Endothelial cell of umbilical vein (primary cell): Measurements from ENCODE around the gene GALNT1. TPM values are rescaled to one million over a fixed set of nuclear protein-coding genes. Genes with fewer than 3 reads are reported as not detected.

Source experiments
- BruUV-seq: library from RNA; stranded (reverse); fragments of 400-500 nt; replicated peaks from 2 replicates; lab custom pipeline; 2021; lab: Mats Ljungman, UMichigan
- CTCF ChIA-PET: fragments of 300-600, 350-600 bp; sonication (Branson Sonifier 250); formaldehyde crosslinking; loops from one replicate; lab custom pipeline; 2021; ENCODE audit warnings: antibody characterized with exemption, inconsistent platforms; lab: Charles Lee
- POLR2A ChIA-PET: fragments of 300-600, 350-600 bp; sonication (Branson Sonifier 250); formaldehyde crosslinking; loops from one replicate; lab custom pipeline; 2021; ENCODE audit warnings: antibody characterized with exemption, inconsistent platforms; lab: Charles Lee
- DNase-seq: peaks from one replicate; pipeline ENCODE4 v3.0.0-alpha.2; 2011; ENCODE audit warnings: low read depth, low spot score
- FAIRE-seq: peaks from 2 replicates; lab custom pipeline; 2011; peaks lifted over from hg19 to GRCh38; lab: Jason Lieb, UNC
- H2AFZ ChIP-seq: 2 replicates; pipeline ENCODE4 v1.6.0; 2012; ENCODE audit warnings: low read depth, low read length, control low read depth, inconsistent platforms
- H3K27ac ChIP-seq: 2 replicates; pipeline ENCODE4 v1.5.1; 2011; ENCODE audit warnings: low read depth, mild to moderate bottlenecking, control low read depth, low read length, moderate library complexity; ENCODE audit not compliant: insufficient read depth
- H3K27me3 ChIP-seq, 2 experiments: 2 replicates each; pipeline versions ENCODE4 v1.6.0 to v1.6.1; 2011; ENCODE audit warnings: low read length in 2 of 2, mixed read lengths in 1 of 2; ENCODE audit not compliant: control insufficient read depth in 2 of 2, insufficient read depth in 2 of 2
- H3K36me3 ChIP-seq, 2 experiments: 2 replicates in 1 of 2; 3 replicates in 1 of 2; pipeline ENCODE4 v1.5.1; 2011; ENCODE audit warnings: low read length in 2 of 2, mild to moderate bottlenecking in 1 of 2, moderate library complexity in 1 of 2; ENCODE audit not compliant: control insufficient read depth in 2 of 2, insufficient read depth in 2 of 2; ENCODE audit errors: extremely low read depth in 1 of 2
- H3K4me1 ChIP-seq: 3 replicates; pipeline ENCODE4 v1.5.1; 2011; ENCODE audit warnings: mild to moderate bottlenecking, low read length; ENCODE audit not compliant: control insufficient read depth, insufficient read depth; ENCODE audit errors: extremely low read depth
- H3K4me2 ChIP-seq: 2 replicates; pipeline ENCODE4 v1.6.1; 2011; ENCODE audit warnings: low read length, control low read depth, mixed read lengths; ENCODE audit not compliant: insufficient read depth
- H3K4me3 ChIP-seq, 3 experiments: fragments of 200-600 bp in 1 of 3; sonication (generic), shearing (Covaris generic) in 1 of 3; replicated peaks in 1 of 3; 2 replicates each; pipeline ENCODE4 v1.5.1; 2011 to 2016; ENCODE audit warnings: control low read depth in 3 of 3, low read length in 3 of 3, mild to moderate bottlenecking in 2 of 3, inconsistent platforms in 1 of 3, low read depth in 1 of 3, moderate library complexity in 1 of 3; ENCODE audit not compliant: insufficient read depth in 1 of 3
- H3K79me2 ChIP-seq: 2 replicates; pipeline ENCODE4 v1.6.0; 2012; ENCODE audit warnings: low read length, inconsistent platforms; ENCODE audit not compliant: control insufficient read depth, insufficient read depth
- H3K9ac ChIP-seq: replicated peaks from 2 replicates; pipeline ENCODE3; 2011; ENCODE audit warnings: low read length, control low read depth; ENCODE audit not compliant: insufficient read depth; ENCODE audit errors: extremely low read depth
- H3K9me1 ChIP-seq: replicated peaks from 3 replicates; pipeline ENCODE4 v1.6.0; 2011; ENCODE audit warnings: mild to moderate bottlenecking, low read length; ENCODE audit not compliant: control insufficient read depth, insufficient read depth; ENCODE audit errors: extremely low read depth
- H3K9me3 ChIP-seq: replicated peaks from 2 replicates; pipeline ENCODE4 v1.5.1; 2012; ENCODE audit warnings: low read length, inconsistent platforms; ENCODE audit not compliant: control insufficient read depth, insufficient read depth
- H4K20me1 ChIP-seq: replicated peaks from 2 replicates; pipeline ENCODE3; 2011; ENCODE audit warnings: mild to moderate bottlenecking, low read length; ENCODE audit not compliant: control insufficient read depth, insufficient read depth; ENCODE audit errors: extremely low read depth
- CTCF ChIP-seq, 2 donors: IDR thresholded peaks; 1 replicate in 1 of 2; 2 replicates in 1 of 2; pipeline ENCODE4 v1.5.1; 2011; ENCODE audit warnings: low read length in 2 of 2, mild to moderate bottlenecking in 2 of 2, moderate library complexity in 2 of 2, control low read depth in 1 of 2, inconsistent platforms in 1 of 2, low read depth in 1 of 2; ENCODE audit not compliant: insufficient read depth in 1 of 2; ENCODE audit errors: extremely low read depth in 1 of 2
- EZH2 ChIP-seq: IDR thresholded peaks from 2 replicates; pipeline ENCODE4 v1.6.1; 2012; ENCODE audit warnings: borderline replicate concordance, low read depth, mild to moderate bottlenecking, moderate library complexity, low read length, inconsistent platforms; ENCODE audit not compliant: severe bottlenecking
- FOS ChIP-seq: IDR thresholded peaks from 2 replicates; pipeline ENCODE4 v1.6.1; 2011; ENCODE audit warnings: mild to moderate bottlenecking, low read length, moderate library complexity, borderline replicate concordance; ENCODE audit not compliant: insufficient read depth
- GATA2 ChIP-seq: IDR thresholded peaks from 2 replicates; pipeline ENCODE4 v1.7.0; 2011; ENCODE audit warnings: low read depth, mild to moderate bottlenecking, moderate library complexity, mixed read lengths, low read length; ENCODE audit not compliant: insufficient read length, insufficient read depth
- JUN ChIP-seq: IDR thresholded peaks from 2 replicates; pipeline ENCODE4 v1.6.1; 2011; ENCODE audit warnings: borderline replicate concordance, low read depth; ENCODE audit not compliant: insufficient read length, insufficient read depth
- MAX ChIP-seq: IDR thresholded peaks from 2 replicates; pipeline ENCODE4 v1.6.1; 2011; ENCODE audit not compliant: insufficient read depth, insufficient read length
- MYC ChIP-seq: IDR thresholded peaks from one replicate; pipeline ENCODE4 v1.6.1; 2011; ENCODE audit warnings: mild to moderate bottlenecking, low read depth, low read length
- POLR2A ChIP-seq: IDR thresholded peaks from 2 replicates; pipeline ENCODE4 v1.6.1; 2012; ENCODE audit warnings: low read depth, mild to moderate bottlenecking, control low read depth, low read length
- POLR2AphosphoS5 ChIP-seq: IDR thresholded peaks from 2 replicates; pipeline ENCODE4 v1.6.1; 2012; ENCODE audit warnings: low read depth, mild to moderate bottlenecking, control low read depth, low read length, moderate library complexity; ENCODE audit not compliant: insufficient read depth
- dilution Hi-C: fragments of 300-500 bp; cut with MboI; formaldehyde crosslinking; loops from one replicate; pipeline ENCODE4 v1.15.0; 2019; ENCODE audit warnings: low sequenced_read_pairs; ENCODE audit not compliant: extremely low pct_ligation_motif_present
- intact Hi-C: fragments of 100-400 bp; cut with micrococcal nuclease; formaldehyde crosslinking; loops from one replicate; pipeline ENCODE4 v1.10.0; 2022
- polyA plus RNA-seq, 4 experiments: library from polyadenylated mRNA; depleted of rRNA in 3 of 4; stranded (reverse) in 3 of 4; unstranded in 1 of 4; fragments of >200 nt; gene quantifications; 2 replicates each; pipeline versions ENCODE4 v1.2.1 to v1.2.3, GENCODE V29; 2011 to 2012; ENCODE audit warnings: missing spikeins in 1 of 4
- total RNA-seq: library from RNA; stranded (reverse); gene quantifications from 2 replicates; pipeline ENCODE4 v1.2.3, GENCODE V29; 2021

Gene GALNT1
- total and polyA plus RNA-seq, 2 donors (not counting 3 experiments of a cell fraction or from before 2014, with no cell fraction given), result 89.9 to 360 TPM

GRCh38 chr18:35584735-35585134, 3.2 kb downstream of the GALNT1 start:
- no peak for TF ChIP-seq FOS
- TF ChIP-seq MYC, result no peak
- no peak for TF ChIP-seq JUN
- TF ChIP-seq EZH2, result no peak
- no peak for TF ChIP-seq MAX
- TF ChIP-seq GATA2, result no peak
- TF ChIP-seq CTCF (IDR thresholded peaks at IDR 0.05; ENCODE audit: extremely low read depth in 1 of 2, insufficient read depth in 1 of 2, low read depth in 1 of 2, low read length in 2 of 2), result no peak
- no peak for TF ChIP-seq POLR2A
- TF ChIP-seq POLR2AphosphoS5, result no peak
- no peak overlapping the region for H2AFZ ChIP-seq
- peaks cover 11% of the 10 kb centered on the region for H3K4me1 ChIP-seq
- no peaks in the 10 kb centered on the region for H3K9me1 ChIP-seq
- FAIRE-seq (no peak), DNase-seq (no peak)
- ChIA-PET CTCF (interaction anchor here (1.2 kb wide), 1 partner anchor 47 kb away, joined by 3 read pairs; no protein-coding TSS in a partner anchor), POLR2A (no interaction called here)
- no peaks in the 10 kb centered on the region for H3K9me3 ChIP-seq
- dilution Hi-C loops, result no loop called here
- intact Hi-C loops, result loop anchor here (5.0 to 10.0 kb wide), 3 partner anchors 197 to 390 kb away; partner anchors contain the start of gene RMP24
- no peak overlapping the region for H3K27ac ChIP-seq
- H3K79me2 ChIP-seq, result peaks cover 85% of the 10 kb centered on the region
- no peak overlapping the region for H3K4me3 ChIP-seq
- H3K4me2 ChIP-seq, result no peak overlapping the region
- no peak overlapping the region for H3K9ac ChIP-seq
- peaks cover 0 to 2% of the 10 kb centered on the region in 2 experiments for H3K36me3 ChIP-seq
- no TSS peak for BruUV-seq
- H4K20me1 ChIP-seq, result peaks cover 28% of the 10 kb centered on the region
- no peaks in the 10 kb centered on the region for H3K27me3 ChIP-seq
